ENCODE results near the gene WDR5B.
"Not testable (repeated sequence)": the region's sequence is repeated elsewhere in the genome, so short reads cannot be mapped to it uniquely, and the experiment has no call there.

The WDR5B gene

DNA sequence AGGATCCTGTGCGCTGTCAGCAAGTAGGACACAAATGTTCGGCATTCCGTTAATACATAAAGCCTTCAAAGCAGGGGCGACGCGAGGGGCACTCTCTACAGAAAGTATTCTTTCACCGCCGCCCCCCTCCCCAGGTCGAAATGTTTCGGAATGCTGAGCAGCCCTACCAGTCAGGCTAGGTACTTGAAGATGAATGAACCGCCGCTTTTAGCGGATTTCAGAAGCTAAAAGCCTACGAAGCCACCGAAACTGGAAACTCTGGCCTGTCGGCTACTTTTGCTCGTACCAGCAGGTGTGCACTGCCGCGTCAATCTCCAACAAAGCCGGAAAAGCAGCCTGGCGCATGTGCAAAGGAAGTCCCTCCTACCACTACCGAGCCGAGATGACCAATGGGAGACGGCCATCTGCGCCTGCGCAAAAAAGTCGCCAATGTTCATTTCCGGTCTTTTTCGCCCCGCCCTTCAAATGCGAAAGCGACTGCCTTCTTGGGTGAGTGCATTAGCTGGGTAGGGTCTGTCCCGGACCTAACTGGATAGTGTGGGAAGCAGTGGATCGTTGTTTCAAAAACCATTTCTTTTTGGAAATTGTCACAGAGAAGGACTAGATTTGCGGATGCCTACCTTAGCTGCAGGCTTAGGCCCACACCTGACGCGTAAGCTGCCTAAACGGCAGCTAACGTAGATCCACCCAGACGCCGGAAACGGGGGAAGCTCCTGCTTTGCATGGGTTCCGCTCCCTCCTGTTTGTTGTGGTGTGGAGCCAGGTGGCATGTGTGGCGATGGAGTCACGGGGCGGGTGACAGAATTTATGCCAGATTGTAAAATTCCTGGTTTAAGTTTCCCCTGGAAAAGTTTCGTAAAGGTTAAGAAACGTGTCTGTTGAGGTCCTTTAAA is at the start of gene WDR5B:
TSS of gene WDR5B (minus strand) at position 301 of the 893 bp plus-strand sequence. CDS start 534 bp downstream, outside the sequence.
- in situ Hi-C loops (cut with MboI; ENCODE audit: low sequenced_read_pairs), result no loop called here

DNA sequence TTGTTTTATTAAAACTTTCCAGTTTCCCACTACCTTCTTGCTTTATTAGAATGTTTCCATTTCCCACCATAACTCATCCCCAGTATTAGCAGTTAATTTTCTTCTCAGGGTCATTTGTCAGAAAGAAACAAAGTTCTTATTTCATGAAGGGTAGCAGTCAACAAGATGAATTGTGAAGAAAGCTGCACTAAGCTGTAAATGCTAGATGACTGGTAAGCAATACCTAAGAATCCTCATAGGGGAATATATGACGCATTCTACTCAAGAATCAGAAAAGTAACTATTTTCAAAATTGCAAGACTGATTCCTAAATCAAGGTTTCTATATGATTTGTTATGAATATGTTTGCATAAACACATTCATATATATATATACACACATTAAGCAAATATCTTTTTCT is 48.8 kb upstream of the WDR5B start:
- in situ Hi-C loops (cut with MboI; ENCODE audit: low sequenced_read_pairs), result no loop called here

- in situ Hi-C loops (cut with MboI; ENCODE audit: low sequenced_read_pairs), result no loop called here
These were observed 46.5 kb upstream of the WDR5B start for GRCh38 chr3:122462406-122462805.

GRCh38 chr3:122461806-122462205 is 45.9 kb upstream of the WDR5B start:
- in situ Hi-C loops (cut with MboI; ENCODE audit: low sequenced_read_pairs), result no loop called here

- in situ Hi-C loops (cut with MboI; ENCODE audit: low sequenced_read_pairs), result no loop called here
These were observed 43.1 kb upstream of the WDR5B start for GRCh38 chr3:122458992-122459391.

DNA sequence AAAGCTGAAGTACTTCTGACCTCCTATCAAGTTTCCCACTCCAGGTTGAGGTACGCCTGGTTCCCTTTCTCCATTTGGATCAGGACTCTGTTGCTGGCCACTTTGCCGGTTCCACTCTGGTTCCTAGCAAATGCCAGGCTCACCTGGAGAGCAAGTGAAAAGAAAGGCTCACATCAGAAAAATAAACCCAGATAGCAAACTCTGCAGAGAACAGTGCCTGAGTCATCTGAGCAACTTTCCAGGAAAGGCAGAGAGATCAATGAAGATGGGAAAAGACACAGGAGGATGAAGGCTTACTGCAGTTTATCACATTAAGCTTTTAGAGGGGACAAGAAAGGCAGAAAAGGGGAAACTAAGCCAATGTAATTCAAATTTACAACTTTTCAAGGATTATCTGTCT is 41.8 kb upstream of the WDR5B start:
- in situ Hi-C loops (cut with MboI; ENCODE audit: low sequenced_read_pairs), result no loop called here

GRCh38 chr3:122456074-122456473 is 40.2 kb upstream of the WDR5B start:
- in situ Hi-C loops (cut with MboI; ENCODE audit: low sequenced_read_pairs), result no loop called here

- in situ Hi-C loops (cut with MboI; ENCODE audit: low sequenced_read_pairs), result no loop called here
These were observed 35.5 kb upstream of the WDR5B start for GRCh38 chr3:122451371-122451770.

DNA sequence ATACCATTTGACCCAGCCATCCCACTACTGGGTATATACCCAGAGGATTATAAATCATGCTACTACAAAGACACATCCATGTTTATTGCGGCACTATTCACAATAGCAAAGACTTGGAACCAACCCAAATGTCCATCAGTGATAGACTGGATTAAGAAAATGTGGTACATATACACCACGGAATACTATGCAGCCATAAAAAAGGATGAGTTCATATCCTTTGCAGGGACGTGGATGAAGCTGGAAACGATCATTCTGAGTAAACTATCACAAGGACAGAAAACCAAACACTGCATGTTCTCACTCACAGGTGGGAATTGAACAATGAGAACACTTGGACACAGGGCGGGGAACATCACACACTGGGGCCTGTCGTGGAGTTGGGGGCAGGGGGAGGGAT is 32.4 kb upstream of the WDR5B start:
- in situ Hi-C loops (cut with MboI; ENCODE audit: low sequenced_read_pairs), result not testable (repeated sequence)

DNA sequence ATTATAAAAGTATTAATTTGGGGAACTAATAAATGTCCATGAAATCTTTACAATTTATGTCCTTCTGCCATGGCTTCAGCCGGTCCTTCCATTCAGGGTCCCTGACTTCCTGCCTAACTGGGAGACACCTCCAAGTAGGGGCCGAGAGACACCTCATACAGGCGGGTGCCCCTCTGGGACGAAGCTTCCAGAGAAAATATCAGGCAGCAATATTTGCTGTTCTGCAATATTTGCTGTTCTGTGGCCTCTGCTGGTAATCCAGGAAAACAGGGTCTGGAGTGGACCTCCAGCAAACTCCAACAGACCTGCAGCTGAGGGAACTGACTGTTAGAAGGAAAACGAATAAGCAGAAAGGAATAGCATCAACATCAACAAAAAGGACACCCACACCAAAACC is 28.6 kb upstream of the WDR5B start:
- in situ Hi-C loops (cut with MboI; ENCODE audit: low sequenced_read_pairs), result not testable (repeated sequence)

GRCh38 chr3:122443762-122444490 is 28.1 kb upstream of the WDR5B start:
- in situ Hi-C loops (cut with MboI; ENCODE audit: low sequenced_read_pairs), result not testable (repeated sequence)

DNA sequence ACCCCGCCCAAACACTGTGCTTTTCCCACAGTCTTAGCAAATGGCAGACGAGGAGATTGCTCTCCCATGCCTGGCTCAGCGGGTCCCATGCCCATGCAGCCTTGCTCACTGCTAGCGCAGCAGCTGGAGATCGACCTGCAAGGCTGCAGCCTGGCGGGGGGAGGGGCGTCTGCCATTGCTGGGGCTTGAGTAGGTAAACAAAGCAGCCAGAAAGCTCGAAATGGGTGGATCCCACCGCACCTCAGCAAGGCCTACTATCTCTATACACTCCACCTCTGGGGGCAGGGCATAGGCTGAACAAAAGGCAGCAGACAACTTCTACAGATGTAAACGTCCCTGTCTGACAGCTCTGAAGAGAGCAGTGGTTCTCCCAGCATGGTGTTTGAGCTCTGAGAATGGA is 27.2 kb upstream of the WDR5B start:
- in situ Hi-C loops (cut with MboI; ENCODE audit: low sequenced_read_pairs), result no loop called here

GRCh38 chr3:122435950-122436349 is 20.1 kb upstream of the WDR5B start:
- in situ Hi-C loops (cut with MboI; ENCODE audit: low sequenced_read_pairs), result no loop called here

DNA sequence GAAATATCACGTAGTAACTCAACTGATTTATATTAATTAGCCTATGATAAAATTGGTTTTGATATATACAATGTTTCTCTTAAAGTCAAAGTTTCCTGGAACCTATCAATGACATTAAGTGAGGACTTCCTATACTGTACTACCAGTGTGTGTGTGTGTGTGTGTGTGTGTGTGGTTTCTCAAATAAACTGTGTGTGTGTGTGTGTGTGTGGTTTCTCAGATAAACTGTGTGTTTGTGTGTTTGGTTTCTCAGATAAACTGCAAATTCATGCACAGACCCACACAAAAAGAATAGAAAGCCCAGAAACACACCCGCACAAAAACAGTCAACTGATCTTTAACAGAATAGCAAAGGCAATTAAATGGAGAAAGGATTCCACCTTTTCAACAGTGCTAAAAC is 14.5 kb upstream of the WDR5B start:
- in situ Hi-C loops (cut with MboI; ENCODE audit: low sequenced_read_pairs), result no loop called here

DNA sequence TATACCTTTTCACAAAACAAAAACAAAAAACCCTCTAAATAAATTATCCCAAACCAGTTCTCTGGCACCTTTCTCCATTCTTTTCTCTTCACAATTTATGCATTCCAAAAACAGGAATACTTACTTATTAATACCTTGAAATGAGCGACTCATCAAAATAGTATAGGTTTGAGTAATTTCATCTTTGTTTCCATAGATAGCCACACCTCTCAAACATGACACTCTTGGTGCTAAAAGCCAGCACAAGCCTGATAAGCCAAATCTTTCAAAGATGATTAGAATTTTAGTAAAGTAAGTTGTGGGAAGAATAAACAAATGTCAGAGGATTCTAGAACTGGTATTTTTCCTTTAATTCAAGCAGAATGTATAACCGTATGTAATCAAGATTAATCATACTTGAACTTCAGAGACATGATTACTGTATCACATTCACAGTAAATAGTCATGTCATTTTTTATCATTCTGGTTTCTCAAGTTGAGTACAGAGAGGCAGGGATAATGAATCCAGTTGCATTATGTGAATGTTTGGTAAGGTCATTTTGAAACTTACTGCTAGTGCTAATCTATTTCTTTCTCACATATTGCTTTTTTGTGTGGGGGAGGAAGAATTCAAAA is 12.1 kb upstream of the WDR5B start:
- in situ Hi-C loops (cut with MboI; ENCODE audit: low sequenced_read_pairs), result no loop called here

DNA sequence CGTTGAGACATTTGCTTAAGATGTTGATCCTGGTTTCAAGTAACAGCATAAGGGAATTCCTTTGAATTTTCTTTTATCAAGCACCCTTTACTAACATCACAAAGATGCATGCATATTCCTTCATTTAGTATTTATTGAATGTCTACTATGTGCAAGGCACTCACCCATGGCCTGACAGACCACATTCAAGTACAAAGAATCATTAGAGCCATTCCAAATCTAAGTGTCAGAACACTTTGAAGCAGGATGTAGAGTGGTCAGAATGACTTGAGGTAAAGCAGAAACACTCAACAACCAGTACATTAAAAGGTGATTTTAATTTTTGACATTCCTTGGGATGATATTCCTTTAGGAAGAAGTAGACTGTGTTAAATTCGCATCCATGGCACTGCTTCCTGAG is 6.0 kb upstream of the WDR5B start:
- in situ Hi-C loops (cut with MboI; ENCODE audit: low sequenced_read_pairs), result no loop called here

GRCh38 chr3:122421101-122421500 is 5.2 kb upstream of the WDR5B start:
- in situ Hi-C loops (cut with MboI; ENCODE audit: low sequenced_read_pairs), result no loop called here

DNA sequence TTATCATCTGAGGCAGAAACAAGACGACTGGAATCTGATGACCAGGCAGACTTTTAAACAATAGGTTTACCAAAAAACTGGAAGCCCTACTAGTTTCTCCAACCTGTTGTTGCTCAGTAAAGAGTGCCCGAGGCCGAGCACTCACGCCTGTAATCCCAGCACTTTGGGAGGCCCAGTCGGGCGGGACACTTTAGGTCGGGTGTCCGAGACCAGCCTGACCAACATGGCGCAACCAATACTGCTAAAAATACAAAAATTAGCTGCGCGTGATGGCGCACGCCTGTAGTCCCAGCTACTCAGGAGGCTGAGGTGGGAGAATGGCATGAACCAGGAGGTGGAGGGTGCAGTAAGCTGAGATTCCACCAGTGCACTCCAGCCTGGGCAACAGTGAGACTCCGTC is 1.1 kb upstream of the WDR5B start:
- in situ Hi-C loops (cut with MboI; ENCODE audit: low sequenced_read_pairs), result no loop called here

GRCh38 chr3:122415104-122415744 is 638 bp downstream of the WDR5B start:
- in situ Hi-C loops (cut with MboI; ENCODE audit: low sequenced_read_pairs), result no loop called here

- in situ Hi-C loops (cut with MboI; ENCODE audit: low sequenced_read_pairs), result no loop called here
These were observed 1.5 kb downstream of the WDR5B start for GRCh38 chr3:122414391-122414790.

DNA sequence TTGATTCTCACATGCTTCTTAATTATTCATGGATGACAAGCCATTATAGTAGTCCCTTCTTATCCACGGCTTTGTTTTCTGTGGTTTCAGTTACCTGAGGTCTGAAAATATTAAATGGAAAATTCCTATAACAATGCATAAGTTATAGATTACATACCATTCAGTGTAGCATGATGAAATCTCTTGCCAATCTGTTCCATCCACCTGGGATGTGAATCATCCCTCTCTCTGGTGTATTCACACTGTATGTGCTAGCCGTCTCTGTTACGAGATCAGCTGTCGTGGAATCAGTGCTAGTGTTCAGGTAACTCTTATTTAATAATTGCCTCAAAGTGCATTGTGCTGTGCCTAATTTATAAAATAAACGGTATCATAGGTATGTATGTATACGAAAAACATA is 5.2 kb downstream of the WDR5B start:
- in situ Hi-C loops (cut with MboI; ENCODE audit: low sequenced_read_pairs), result no loop called here

All from hTERT RPE-1 (cell line).